Uterus (tissue), 4 donors: ENCODE measurements around the gene ARL4D. TPM values are rescaled to one million over a fixed set of nuclear protein-coding genes. Genes with fewer than 3 reads are reported as not detected.
"Not testable (repeated sequence)": the region's sequence is repeated elsewhere in the genome, so short reads cannot be mapped to it uniquely, and the experiment has no call there.

Experiments used
- DNase-seq, 2 donors: peaks; one replicate each; pipeline ENCODE4 v3.0.0-alpha.2; 2019 to 2020
- H3K27ac ChIP-seq, 2 donors: fragments of 200-600 bp; sonication (generic); 1 replicate in 1 of 2; 2 replicates in 1 of 2; pipeline ENCODE4 v1.5.1; 2016 to 2018
- H3K27me3 ChIP-seq, 2 donors: fragments of 200-600 bp; sonication (generic); one replicate each; pipeline ENCODE4 v1.5.1; 2018 to 2019; ENCODE audit warnings: control low read depth in 1 of 2
- H3K36me3 ChIP-seq, 2 donors: fragments of 200-600 bp; sonication (generic); one replicate each; pipeline ENCODE4 v1.5.1; 2019; ENCODE audit warnings: control low read depth in 1 of 2
- H3K4me1 ChIP-seq, 2 donors: fragments of 200-600 bp; sonication (generic); one replicate each; pipeline ENCODE4 v1.5.1; 2018 to 2019; ENCODE audit warnings: control low read depth in 1 of 2
- H3K4me3 ChIP-seq, 2 donors: fragments of 200-600 bp; sonication (generic); 1 replicate in 1 of 2; 2 replicates in 1 of 2; pipeline ENCODE4 v1.5.1; 2018 to 2019; ENCODE audit warnings: mild to moderate bottlenecking in 1 of 2
- H3K9me3 ChIP-seq, 2 donors: fragments of 200-600 bp; sonication (generic); one replicate each; pipeline ENCODE4 v1.5.1; 2019; ENCODE audit warnings: control low read depth in 1 of 2
- CTCF ChIP-seq, 4 experiments: fragments of 200-600 bp in 2 of 4; fragments of 450-650 bp in 2 of 4; sonication (generic) in 2 of 4; IDR thresholded peaks; one replicate each; pipeline ENCODE4 v1.5.1; 2016 to 2019; ENCODE audit warnings: antibody characterized with exemption in 4 of 4, mild to moderate bottlenecking in 2 of 4, moderate library complexity in 1 of 4
- POLR2A ChIP-seq, 2 donors: fragments of 450-650 bp; IDR thresholded peaks; one replicate each; pipeline ENCODE4 v1.6.1; 2016; ENCODE audit warnings: antibody characterized with exemption in 2 of 2, mild to moderate bottlenecking in 1 of 2, moderate library complexity in 1 of 2
- intact Hi-C: fragments of 100-400 bp; cut with DNase I; formaldehyde crosslinking; loops from one replicate; pipeline ENCODE4 v1.15.1; 2023; ENCODE audit warnings: low total_unique reads
- total RNA-seq, 4 donors: library from RNA; depleted of rRNA in 3 of 4; stranded (reverse); fragments of >200 nt in 3 of 4; gene quantifications; one replicate each; pipeline versions ENCODE4 v1.1.0 to v1.2.4, GENCODE V29; 2014 to 2023
- donor health status: DM: yes; HTN: yes; CAD: no.

The ARL4D gene
- total RNA-seq, 4 donors from 2014 or later, result 19.1 to 33.2 (median 25.7) TPM

GRCh38 chr17:43369986-43370385 lies 28.8 kb upstream of the ARL4D start:
- peak overlapping the region; percentile 96 to 99 for H3K27ac ChIP-seq
- intact Hi-C loops, result no loop called here

GRCh38 chr17:43371227-43371821 lies 27.5 kb upstream of the ARL4D start:
- Histone ChIP-seq H3K9me3 (no peaks in the 10 kb centered on the region), H3K4me1 (peaks cover 0 to 9% of the 10 kb centered on the region in 2 donors), H3K27me3 (no peaks in the 10 kb centered on the region), H3K4me3 (no peak overlapping the region), H3K36me3 (no peaks in the 10 kb centered on the region), H3K27ac (peak overlapping the region; percentile 96 to 99)
- intact Hi-C loops, result no loop called here
- TF ChIP-seq POLR2A (IDR thresholded peaks at IDR 0.05) (no peak), CTCF (IDR thresholded peaks at IDR 0.05) (no peak)
- peak in 1 of 2 donors; percentile 18 for DNase-seq

More at GRCh38 chr17:43369986-43370385, 28.8 kb upstream of the ARL4D start:
- Histone ChIP-seq H3K4me1 (peaks cover 0 to 9% of the 10 kb centered on the region in 2 donors), H3K36me3 (no peaks in the 10 kb centered on the region), H3K27me3 (no peaks in the 10 kb centered on the region), H3K9me3 (no peaks in the 10 kb centered on the region), H3K4me3 (peak overlapping the region in 1 of 2 donors; percentile 49)
- DNase-seq, result peak in 1 of 2 donors; percentile 10
- no peak for TF ChIP-seq CTCF (IDR thresholded peaks at IDR 0.05)
- no peak for TF ChIP-seq POLR2A (IDR thresholded peaks at IDR 0.05)

GRCh38 chr17:43372273-43372911 lies 26.4 kb upstream of the ARL4D start:
- TF ChIP-seq CTCF (IDR thresholded peaks at IDR 0.05), result no peak
- TF ChIP-seq POLR2A (IDR thresholded peaks at IDR 0.05), result no peak
- Histone ChIP-seq H3K27ac (peak overlapping the region; percentile 31 to 66), H3K4me3 (no peak overlapping the region), H3K27me3 (no peaks in the 10 kb centered on the region), H3K4me1 (peaks cover 0 to 4% of the 10 kb centered on the region in 2 donors), H3K9me3 (no peaks in the 10 kb centered on the region), H3K36me3 (no peaks in the 10 kb centered on the region)
- intact Hi-C loops, result no loop called here
- DNase-seq, result peak; percentile 54 to 80

- peak overlapping the region in 1 of 2 donors; percentile 66 for H3K27ac ChIP-seq
- H3K9me3 ChIP-seq, result no peaks in the 10 kb centered on the region
- no peaks in the 10 kb centered on the region for H3K27me3 ChIP-seq
- DNase-seq, result no peak
- no peaks in the 10 kb centered on the region for H3K4me1 ChIP-seq
- TF ChIP-seq CTCF (IDR thresholded peaks at IDR 0.05) (no peak), POLR2A (IDR thresholded peaks at IDR 0.05) (no peak)
- no peak overlapping the region for H3K4me3 ChIP-seq
- intact Hi-C loops, result no loop called here
- no peaks in the 10 kb centered on the region for H3K36me3 ChIP-seq
These were observed 25.4 kb upstream of the ARL4D start for GRCh38 chr17:43373356-43373755.

- intact Hi-C loops, H3K4me3 ChIP-seq: not testable (repeated sequence)
These were observed 22.9 kb upstream of the ARL4D start for GRCh38 chr17:43375915-43376314.

More at GRCh38 chr17:43375915-43376314, 22.9 kb upstream of the ARL4D start:
- not testable (repeated sequence) for H3K36me3 ChIP-seq, H3K4me1 ChIP-seq, H3K27ac ChIP-seq, H3K9me3 ChIP-seq, DNase-seq, H3K27me3 ChIP-seq
